Astrocyte of the spinal cord (primary cell): ENCODE results near the gene TSPEAR.

Source experiments
- DNase-seq: peaks from one replicate; pipeline ENCODE4 v3.0.0; 2011; ENCODE audit warnings: low read depth, low spot score
- H3K4me3 ChIP-seq: 2 replicates; pipeline ENCODE4 v1.5.1; 2011; ENCODE audit warnings: low read depth, mild to moderate bottlenecking, low read length, moderate library complexity
- in situ Hi-C: cut with HindIII; loops from 2 replicates; pipeline ENCODE4 v1.10.0; 2017; ENCODE audit warnings: low sequenced_read_pairs
- TF ChIP-seq, protein P1 (sequence below): IDR thresholded peaks from 2 replicates; pipeline ENCODE4 v1.5.1; 2012; ENCODE audit warnings: low read depth, mild to moderate bottlenecking, low read length, inconsistent platforms

TSPEAR gene

DNA sequence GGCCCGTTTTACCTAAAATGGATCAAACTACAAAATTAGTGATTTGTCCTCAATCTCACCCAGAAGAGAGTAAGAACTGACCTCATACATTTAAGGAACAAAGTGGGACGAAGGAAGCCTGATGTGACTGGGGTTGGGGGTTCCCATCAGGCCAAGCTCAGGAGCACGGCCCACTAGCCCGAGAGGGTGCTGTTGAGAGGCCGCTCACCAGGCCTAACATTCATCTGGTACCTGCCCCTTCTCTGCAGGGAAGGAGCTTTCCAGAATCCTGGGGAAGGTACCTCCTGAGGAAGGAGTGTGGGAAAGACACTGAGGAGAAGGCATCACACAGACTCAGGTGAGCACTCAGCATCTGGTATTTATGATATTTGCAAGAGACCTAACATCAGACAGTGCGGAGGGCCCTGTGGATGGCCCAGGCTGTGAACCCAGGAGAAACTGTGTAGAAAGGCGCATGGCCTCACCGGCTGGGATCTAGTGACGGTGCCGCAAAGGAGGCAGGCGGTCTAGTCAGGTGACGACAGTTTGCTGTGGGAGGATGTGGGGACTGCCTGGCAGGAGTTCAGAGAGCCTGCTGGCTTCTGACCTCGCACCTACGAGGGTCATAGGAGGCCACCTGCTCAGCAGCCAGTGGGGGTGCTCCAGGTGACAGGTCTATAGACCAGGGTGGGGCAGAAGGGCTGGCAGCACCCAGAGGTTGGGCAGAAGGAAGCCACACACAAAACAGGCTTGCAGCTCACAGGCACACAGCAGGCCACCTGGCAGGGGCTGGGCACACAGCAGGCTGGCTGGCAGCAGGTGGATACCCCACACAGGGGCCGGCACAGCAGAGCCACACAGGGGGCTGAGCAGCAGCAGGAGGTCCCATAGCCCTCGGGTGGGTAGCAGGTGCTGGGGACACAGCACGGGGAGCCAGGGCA is 57.5 kb downstream of the TSPEAR start:
- TF ChIP-seq, protein P1, sequence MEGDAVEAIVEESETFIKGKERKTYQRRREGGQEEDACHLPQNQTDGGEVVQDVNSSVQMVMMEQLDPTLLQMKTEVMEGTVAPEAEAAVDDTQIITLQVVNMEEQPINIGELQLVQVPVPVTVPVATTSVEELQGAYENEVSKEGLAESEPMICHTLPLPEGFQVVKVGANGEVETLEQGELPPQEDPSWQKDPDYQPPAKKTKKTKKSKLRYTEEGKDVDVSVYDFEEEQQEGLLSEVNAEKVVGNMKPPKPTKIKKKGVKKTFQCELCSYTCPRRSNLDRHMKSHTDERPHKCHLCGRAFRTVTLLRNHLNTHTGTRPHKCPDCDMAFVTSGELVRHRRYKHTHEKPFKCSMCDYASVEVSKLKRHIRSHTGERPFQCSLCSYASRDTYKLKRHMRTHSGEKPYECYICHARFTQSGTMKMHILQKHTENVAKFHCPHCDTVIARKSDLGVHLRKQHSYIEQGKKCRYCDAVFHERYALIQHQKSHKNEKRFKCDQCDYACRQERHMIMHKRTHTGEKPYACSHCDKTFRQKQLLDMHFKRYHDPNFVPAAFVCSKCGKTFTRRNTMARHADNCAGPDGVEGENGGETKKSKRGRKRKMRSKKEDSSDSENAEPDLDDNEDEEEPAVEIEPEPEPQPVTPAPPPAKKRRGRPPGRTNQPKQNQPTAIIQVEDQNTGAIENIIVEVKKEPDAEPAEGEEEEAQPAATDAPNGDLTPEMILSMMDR, result no peak
- in situ Hi-C loops, result no loop called here
- no peak overlapping the region for H3K4me3 ChIP-seq
- no peak for DNase-seq

DNA sequence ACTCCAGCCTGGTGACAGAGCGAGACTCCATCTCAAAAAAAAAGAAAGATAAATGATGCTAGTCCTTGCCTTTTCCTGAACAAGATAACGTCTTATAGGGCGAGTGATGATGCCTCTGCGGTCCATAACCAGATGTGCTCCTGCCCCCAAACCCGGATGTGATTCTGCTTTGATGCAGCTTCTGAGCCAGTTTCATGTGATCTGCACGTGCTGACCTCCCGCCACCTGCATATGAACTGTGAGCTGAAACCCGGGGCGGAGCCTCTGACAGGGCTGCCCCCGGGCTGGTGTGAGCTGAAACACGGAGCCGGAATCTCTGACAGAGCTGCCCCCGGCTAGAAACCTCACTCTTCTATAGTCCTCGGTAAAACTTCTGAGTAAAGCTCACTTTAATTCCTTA is 58.2 kb downstream of the TSPEAR start:
- H3K4me3 ChIP-seq, result no peak overlapping the region
- no peak for DNase-seq
- TF ChIP-seq, protein P1, result no peak
- in situ Hi-C loops, result no loop called here

DNA sequence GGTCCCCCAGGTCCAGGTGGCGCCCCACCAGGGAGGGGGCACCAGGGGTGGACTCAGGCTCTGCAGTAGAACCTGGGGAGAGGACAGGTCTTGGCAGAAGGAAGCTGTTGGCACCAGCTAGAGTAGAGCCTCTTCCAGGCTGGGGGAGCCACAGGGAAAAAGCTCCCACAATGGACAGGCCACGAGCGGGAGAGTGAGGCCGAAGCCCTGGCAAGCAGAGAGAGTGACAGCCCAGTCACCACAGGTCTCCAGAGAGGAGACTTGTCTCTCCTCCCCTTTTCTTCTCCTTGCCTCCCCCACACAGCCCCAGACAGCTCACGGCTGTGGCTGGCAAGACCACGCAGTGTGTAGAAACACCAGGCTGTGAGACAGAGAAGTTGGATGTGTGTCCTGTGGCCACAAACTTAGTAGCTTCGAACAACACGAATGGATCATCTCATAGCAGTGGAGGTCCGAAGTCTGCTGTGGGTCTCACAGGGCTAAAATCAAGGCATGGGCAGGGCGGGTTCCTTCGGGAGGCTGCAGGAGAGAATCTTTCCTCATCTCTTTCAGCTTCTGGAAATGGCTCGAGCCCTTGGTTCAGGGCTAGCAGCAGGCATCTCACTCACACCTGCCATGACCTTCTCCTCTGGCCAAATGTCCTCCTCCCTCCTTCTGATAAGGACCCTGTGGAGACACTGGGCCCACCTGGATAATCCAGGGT is 60.2 kb downstream of the TSPEAR start:
- DNase-seq, result no peak
- H3K4me3 ChIP-seq, result no peak overlapping the region
- in situ Hi-C loops, result no loop called here
- TF ChIP-seq, protein P1, result no peak

DNA sequence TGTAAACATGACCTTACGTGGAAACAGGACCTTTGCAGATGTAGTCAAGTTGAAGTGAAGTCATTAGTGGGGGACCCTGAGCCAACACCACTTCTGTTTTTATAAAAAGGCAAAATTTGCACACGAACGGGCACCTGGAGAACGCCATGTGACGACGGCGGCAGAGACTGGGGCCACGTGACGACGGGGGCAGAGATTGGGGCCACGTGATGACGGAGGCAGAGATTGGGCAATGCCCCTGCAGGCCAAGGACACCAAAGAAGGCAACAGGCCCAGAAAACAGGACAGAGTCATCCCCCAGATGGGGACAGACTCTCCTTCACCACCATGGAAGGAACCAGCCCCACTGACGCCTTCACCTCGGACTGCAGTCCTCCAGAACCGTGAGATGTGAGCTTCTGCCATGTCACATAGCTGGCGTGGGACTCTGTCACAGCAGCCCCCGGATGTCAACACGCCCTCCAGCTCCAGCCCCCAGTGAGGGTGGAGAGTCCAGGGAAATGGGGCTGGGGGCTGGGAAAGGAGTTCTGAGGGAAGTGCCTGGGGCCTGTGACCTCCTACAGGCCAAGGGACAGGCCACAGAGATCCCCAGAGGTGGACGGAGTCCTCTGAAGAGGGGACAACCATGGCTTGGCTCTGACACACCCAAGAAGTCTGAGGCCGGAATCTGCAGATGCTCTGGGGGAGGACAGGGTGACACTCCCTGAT is 61.0 kb downstream of the TSPEAR start:
- DNase-seq, result no peak
- in situ Hi-C loops, result no loop called here
- TF ChIP-seq, protein P1, result no peak
- no peak overlapping the region for H3K4me3 ChIP-seq

DNA sequence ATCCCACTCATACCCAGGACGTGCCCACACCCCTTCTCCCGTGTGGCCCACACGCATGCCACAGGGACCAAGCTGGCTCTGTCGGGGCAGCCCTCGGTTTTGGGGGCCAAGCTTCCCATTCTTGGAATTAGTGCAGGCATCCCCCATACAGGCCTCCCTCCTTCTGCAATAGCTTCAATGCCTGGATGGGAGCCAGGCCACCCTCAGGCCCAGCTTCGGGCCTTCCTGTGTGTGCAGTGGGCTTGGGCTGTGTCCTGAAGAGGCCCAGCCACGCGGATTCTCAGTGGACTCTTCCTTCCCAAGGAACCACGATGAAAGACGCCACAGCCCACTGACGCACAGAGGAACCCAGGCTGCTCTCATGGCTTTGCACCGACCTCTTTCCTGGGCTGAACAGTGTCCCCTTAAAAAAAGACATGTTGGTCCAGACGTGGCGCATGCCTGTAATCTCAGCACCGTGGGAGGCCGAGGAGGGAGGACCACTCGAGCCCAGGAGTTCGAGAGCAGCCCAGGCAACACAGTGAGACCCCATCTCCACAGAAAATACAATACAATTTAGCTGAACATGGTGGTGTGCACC is 61.8 kb downstream of the TSPEAR start:
- in situ Hi-C loops, result no loop called here
- no peak for DNase-seq
- no peak overlapping the region for H3K4me3 ChIP-seq
- TF ChIP-seq, protein P1, result no peak

DNA sequence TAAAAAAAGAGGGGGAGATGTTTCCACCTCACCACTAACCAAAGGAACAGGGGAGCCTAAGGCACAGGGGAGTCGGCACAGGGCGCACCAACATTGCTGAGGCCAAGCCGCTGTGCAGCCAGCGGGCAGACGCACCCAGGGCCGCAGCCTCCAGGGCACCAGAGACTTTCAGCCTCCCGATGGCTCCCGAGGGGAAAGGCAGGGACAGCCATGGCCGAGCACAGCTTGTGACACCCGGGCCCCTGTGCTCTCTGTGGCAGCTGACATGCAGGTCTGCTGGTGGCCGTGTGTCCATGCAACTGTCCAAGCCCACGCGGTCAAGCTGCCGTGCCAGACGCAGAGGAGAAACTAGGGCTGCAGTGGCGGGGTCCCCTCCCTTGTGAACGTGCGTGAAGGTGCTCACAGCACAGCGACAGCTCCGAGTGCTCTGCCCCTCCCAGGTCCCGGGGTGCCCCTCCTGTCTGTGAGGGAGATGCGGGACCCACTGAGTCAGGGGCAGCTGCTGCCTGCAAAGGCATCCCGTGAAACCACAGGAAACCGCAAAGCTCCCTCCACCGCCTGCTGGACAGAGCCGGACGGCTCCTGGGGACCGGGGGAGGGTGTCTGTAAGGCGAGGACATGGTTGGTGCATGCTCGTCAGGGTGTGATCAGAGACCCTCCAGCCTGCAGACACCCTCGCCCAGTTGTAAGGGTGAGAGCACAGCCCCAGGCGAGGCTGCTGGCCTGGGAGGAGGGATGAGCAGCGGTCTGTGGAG is 62.6 kb downstream of the TSPEAR start:
- DNase-seq, result no peak
- in situ Hi-C loops, result no loop called here
- no peak overlapping the region for H3K4me3 ChIP-seq
- TF ChIP-seq, protein P1, result no peak
